H9 (cell line): Measurements from ENCODE around the gene FAM241A. TPM values are rescaled to one million over a fixed set of nuclear protein-coding genes. Genes with fewer than 3 reads are reported as not detected.

Experiments used
- DNase-seq: peaks from one replicate; pipeline ENCODE4 v3.0.0-alpha.2; 2017
- H2AFZ ChIP-seq: one replicate; pipeline ENCODE4 v1.6.1; 2013; ENCODE audit warnings: mild to moderate bottlenecking, low read length, control low read depth, moderate library complexity
- H2AK5ac ChIP-seq: 2 replicates; pipeline ENCODE4 v1.6.1; 2013; ENCODE audit warnings: low read length, control low read depth, mixed read lengths; ENCODE audit not compliant: insufficient read length
- H2BK120ac ChIP-seq: one replicate; pipeline ENCODE4 v1.6.1; 2013; ENCODE audit warnings: low read depth, mild to moderate bottlenecking, low read length, control low read depth, inconsistent platforms; ENCODE audit not compliant: poor library complexity, severe bottlenecking
- H2BK12ac ChIP-seq: 2 replicates; pipeline ENCODE4 v1.6.1; 2013; ENCODE audit warnings: low read length, control low read depth, mixed read lengths, low read depth; ENCODE audit not compliant: insufficient read length
- H2BK15ac ChIP-seq: 2 replicates; pipeline ENCODE4 v1.6.1; 2013; ENCODE audit warnings: low read depth, low read length, control low read depth
- H2BK20ac ChIP-seq: one replicate; pipeline ENCODE4 v1.6.1; 2013; ENCODE audit warnings: low read depth, mild to moderate bottlenecking, low read length, control low read depth, inconsistent platforms; ENCODE audit not compliant: poor library complexity, severe bottlenecking
- H2BK5ac ChIP-seq: 2 replicates; pipeline ENCODE4 v1.6.1; 2013; ENCODE audit warnings: low read length, control low read depth, mixed read lengths; ENCODE audit not compliant: insufficient read length
- H3K14ac ChIP-seq: 2 replicates; pipeline ENCODE4 v1.6.1; 2013; ENCODE audit warnings: low read length, control low read depth; ENCODE audit not compliant: insufficient read depth
- H3K18ac ChIP-seq: 2 replicates; pipeline ENCODE4 v1.6.1; 2013; ENCODE audit warnings: low read depth, mild to moderate bottlenecking, mixed read lengths, low read length, control low read depth; ENCODE audit not compliant: insufficient read length
- H3K23ac ChIP-seq: 2 replicates; pipeline ENCODE4 v1.6.1; 2013; ENCODE audit warnings: low read length, control low read depth, mixed read lengths, low read depth; ENCODE audit not compliant: insufficient read length
- H3K23me2 ChIP-seq: 2 replicates; pipeline ENCODE4 v1.6.1; 2013; ENCODE audit warnings: low read depth, mild to moderate bottlenecking, mixed read lengths, low read length, control low read depth; ENCODE audit not compliant: insufficient read length, poor library complexity, severe bottlenecking
- H3K27ac ChIP-seq: 2 replicates; pipeline ENCODE4 v1.5.1; 2013; ENCODE audit warnings: low read length, control low read depth, mixed read lengths, low read depth; ENCODE audit not compliant: insufficient read length
- H3K27me3 ChIP-seq: 2 replicates; pipeline ENCODE4 v1.6.1; 2013; ENCODE audit warnings: low read length, control low read depth, inconsistent platforms; ENCODE audit not compliant: insufficient read depth
- H3K4ac ChIP-seq: 2 replicates; pipeline ENCODE4 v1.6.1; 2013; ENCODE audit warnings: low read depth, mild to moderate bottlenecking, control low read depth, inconsistent platforms, low read length, moderate library complexity
- H3K4me1 ChIP-seq: 2 replicates; pipeline ENCODE4 v1.6.1; 2013; ENCODE audit warnings: low read length, control low read depth, inconsistent platforms; ENCODE audit not compliant: insufficient read depth
- H3K4me2 ChIP-seq: 2 replicates; pipeline ENCODE4 v1.6.1; 2013; ENCODE audit warnings: low read length, control low read depth, mixed read lengths; ENCODE audit not compliant: insufficient read length, insufficient read depth
- H3K56ac ChIP-seq: 2 replicates; pipeline ENCODE4 v1.6.1; 2013; ENCODE audit warnings: low read depth, mild to moderate bottlenecking, mixed read lengths, low read length, control low read depth; ENCODE audit not compliant: insufficient read length
- H3K79me1 ChIP-seq: 2 replicates; pipeline ENCODE4 v1.6.1; 2013; ENCODE audit warnings: low read depth, mild to moderate bottlenecking, moderate library complexity, low read length, control low read depth, inconsistent platforms; ENCODE audit not compliant: insufficient read depth, poor library complexity, severe bottlenecking
- H3K79me2 ChIP-seq: 2 replicates; pipeline ENCODE4 v1.6.1; 2013; ENCODE audit warnings: low read length, control low read depth, inconsistent platforms; ENCODE audit not compliant: insufficient read depth
- H3K9ac ChIP-seq: 2 replicates; pipeline ENCODE4 v1.6.1; 2013; ENCODE audit warnings: low read length, control low read depth, mixed read lengths; ENCODE audit not compliant: insufficient read length; ENCODE audit errors: extremely low read depth
- H3K9me3 ChIP-seq: one replicate; pipeline ENCODE4 v1.6.1; 2013; ENCODE audit warnings: low read depth, low read length, inconsistent platforms; ENCODE audit not compliant: control insufficient read depth
- H3T11ph ChIP-seq: one replicate; pipeline ENCODE4 v1.6.1; 2013; ENCODE audit warnings: mild to moderate bottlenecking, low read length, control low read depth, inconsistent platforms
- H4K20me1 ChIP-seq: one replicate; pipeline ENCODE4 v1.6.1; 2013; ENCODE audit not compliant: control insufficient read depth, insufficient read length, insufficient read depth
- H4K5ac ChIP-seq: 2 replicates; pipeline ENCODE4 v1.6.1; 2013; ENCODE audit warnings: low read depth, mild to moderate bottlenecking, mixed read lengths, low read length, control low read depth; ENCODE audit not compliant: insufficient read length
- H4K8ac ChIP-seq: replicated peaks from 2 replicates; pipeline ENCODE4 v1.6.1; 2013; ENCODE audit warnings: low read length, control low read depth, mixed read lengths, low read depth; ENCODE audit not compliant: insufficient read length
- H4K91ac ChIP-seq: 2 replicates; pipeline ENCODE4 v1.6.1; 2013; ENCODE audit warnings: low read depth, mild to moderate bottlenecking, moderate library complexity, mixed read lengths, low read length, control low read depth; ENCODE audit not compliant: insufficient read length
- H3K27ac Mint-ChIP-seq, 3 experiments: 2 replicates in 2 of 3; 3 replicates in 1 of 3; pipeline ENCODE4 v1.8.0; 2020 to 2021; ENCODE audit warnings: mixed read lengths in 3 of 3, mild to moderate bottlenecking in 1 of 3, moderate library complexity in 1 of 3
- H3K27me3 Mint-ChIP-seq: 2 replicates; pipeline ENCODE4 v1.8.0; 2021; ENCODE audit warnings: low read depth, mild to moderate bottlenecking, moderate library complexity, mixed read lengths
- H3K36me3 Mint-ChIP-seq, 3 experiments: 2 replicates in 2 of 3; 3 replicates in 1 of 3; pipeline ENCODE4 v1.8.0; 2020 to 2021; ENCODE audit warnings: low read depth in 3 of 3, mixed read lengths in 3 of 3; ENCODE audit not compliant: insufficient read depth in 1 of 3
- H3K4me1 Mint-ChIP-seq, 2 experiments: 2 replicates each; pipeline ENCODE4 v1.8.0; 2020; ENCODE audit warnings: mixed read lengths in 2 of 2
- H3K4me3 Mint-ChIP-seq, 2 experiments: 2 replicates in 1 of 2; 3 replicates in 1 of 2; pipeline ENCODE4 v1.8.0; 2020 to 2021; ENCODE audit warnings: mild to moderate bottlenecking in 2 of 2, mixed read lengths in 2 of 2, moderate library complexity in 1 of 2
- H3K9me3 Mint-ChIP-seq, 2 experiments: 2 replicates in 1 of 2; 3 replicates in 1 of 2; pipeline ENCODE4 v1.8.0; 2020; ENCODE audit warnings: mild to moderate bottlenecking in 2 of 2, mixed read lengths in 2 of 2, moderate library complexity in 1 of 2
- WGBS: extraction: QIAGEN DNeasy Blood & Tissue Kit; methylation state at CpG from one replicate; pipeline ENCODE4 v1.1.7; 2013; ENCODE audit warnings: missing lambda C conversion rate, low lambda C conversion rate, mixed read lengths; ENCODE audit not compliant: insufficient read length; ENCODE audit errors: extremely low coverage; 5-methylcytosine and 5-hydroxymethylcytosine counted together
- total RNA-seq: library from RNA; stranded (reverse); gene quantifications from 2 replicates; pipeline ENCODE4 v1.2.1, GENCODE V29; 2021
- TF ChIP-seq, protein P1 (sequence below): fragments of 200-600 bp; sonication (generic); conservative IDR thresholded peaks from 3 replicates; pipeline ENCODE4 v1.8.0; 2021; ENCODE audit warnings: antibody characterized with exemption, mild to moderate bottlenecking

FAM241A gene
- total RNA-seq, 1 experiment from 2014 or later = 0.13 TPM

- Histone ChIP-seq H3K79me1 (no peaks in the 10 kb centered on the region), H3T11ph (no peak overlapping the region), H3K27ac (no peak overlapping the region), H3K56ac (no peak overlapping the region), H2BK120ac (no peak overlapping the region), H4K8ac (no peak overlapping the region), H3K18ac (no peak overlapping the region), H3K23ac (no peak overlapping the region), H3K4me2 (no peak overlapping the region), H2BK15ac (no peak overlapping the region), H4K20me1 (no peaks in the 10 kb centered on the region), H2AFZ (no peak overlapping the region), H3K9me3 (no peaks in the 10 kb centered on the region), H4K5ac (no peak overlapping the region), H2BK12ac (no peak overlapping the region), H3K4me1 (no peaks in the 10 kb centered on the region), H3K23me2 (no peaks in the 10 kb centered on the region), H3K9ac (no peak overlapping the region), H3K79me2 (no peaks in the 10 kb centered on the region), H3K14ac (no peak overlapping the region), H2BK5ac (no peak overlapping the region), H3K27me3 (no peaks in the 10 kb centered on the region), H4K91ac (no peak overlapping the region), H2BK20ac (no peak overlapping the region), H2AK5ac (no peak overlapping the region), H3K4ac (no peak overlapping the region)
- Mint-ChIP-seq H3K9me3 (peaks cover 0 to 6% of the 10 kb centered on the region in 2 experiments; a peak in 3 of 5 replicates), H3K27ac (no peak overlapping the region), H3K27me3 (no peaks in the 10 kb centered on the region), H3K4me1 (no peaks in the 10 kb centered on the region), H3K36me3 (peaks cover 0 to 3% (median 0%) of the 10 kb centered on the region in 3 experiments; a peak in 2 of 7 replicates), H3K4me3 (no peak overlapping the region)
- WGBS = no CpG with 5 or more reads among the region's 3 CpGs
- TF ChIP-seq, protein P1, sequence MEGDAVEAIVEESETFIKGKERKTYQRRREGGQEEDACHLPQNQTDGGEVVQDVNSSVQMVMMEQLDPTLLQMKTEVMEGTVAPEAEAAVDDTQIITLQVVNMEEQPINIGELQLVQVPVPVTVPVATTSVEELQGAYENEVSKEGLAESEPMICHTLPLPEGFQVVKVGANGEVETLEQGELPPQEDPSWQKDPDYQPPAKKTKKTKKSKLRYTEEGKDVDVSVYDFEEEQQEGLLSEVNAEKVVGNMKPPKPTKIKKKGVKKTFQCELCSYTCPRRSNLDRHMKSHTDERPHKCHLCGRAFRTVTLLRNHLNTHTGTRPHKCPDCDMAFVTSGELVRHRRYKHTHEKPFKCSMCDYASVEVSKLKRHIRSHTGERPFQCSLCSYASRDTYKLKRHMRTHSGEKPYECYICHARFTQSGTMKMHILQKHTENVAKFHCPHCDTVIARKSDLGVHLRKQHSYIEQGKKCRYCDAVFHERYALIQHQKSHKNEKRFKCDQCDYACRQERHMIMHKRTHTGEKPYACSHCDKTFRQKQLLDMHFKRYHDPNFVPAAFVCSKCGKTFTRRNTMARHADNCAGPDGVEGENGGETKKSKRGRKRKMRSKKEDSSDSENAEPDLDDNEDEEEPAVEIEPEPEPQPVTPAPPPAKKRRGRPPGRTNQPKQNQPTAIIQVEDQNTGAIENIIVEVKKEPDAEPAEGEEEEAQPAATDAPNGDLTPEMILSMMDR = no peak
- no peak for DNase-seq
Observed at GRCh38 chr4:112119353-112119783, 25.9 kb upstream of the FAM241A start.
